Fibroblast of lung (primary cell): ENCODE measurements around the gene RRP7A.

Experiments
- CTCF ChIP-seq, 2 donors: IDR thresholded peaks in 1 of 2; conservative IDR thresholded peaks in 1 of 2; 1 replicate in 1 of 2; 2 replicates in 1 of 2; pipeline ENCODE4 v1.5.1; 2011 to 2012; ENCODE audit warnings: low read length in 2 of 2, control low read depth in 1 of 2, inconsistent platforms in 1 of 2, low read depth in 1 of 2, mild to moderate bottlenecking in 1 of 2
- EZH2 ChIP-seq: IDR thresholded peaks from 2 replicates; pipeline ENCODE4 v1.5.1; 2012; ENCODE audit warnings: low read length, control low read depth, mild to moderate bottlenecking; ENCODE audit errors: missing control alignments

GRCh38 chr22:42472671-42473070 lies 46.9 kb downstream of the RRP7A start:
- no peak for TF ChIP-seq CTCF (conservative IDR thresholded peaks at IDR 0.05 in 1 of 2, IDR thresholded peaks at IDR 0.05 in 1 of 2; ENCODE audit: low read depth in 1 of 2, low read length in 2 of 2)
- TF ChIP-seq EZH2 = no peak
